Mesenchymal stem cell (in vitro differentiated cells and primary cell): ENCODE results near the gene RBKS.

Experiments used
- DNase-seq: peaks from one replicate; pipeline ENCODE4 v3.0.0-alpha.2; 2013
- H2AFZ ChIP-seq: one replicate; pipeline ENCODE4 v1.6.1; 2013; ENCODE audit warnings: low read depth, mild to moderate bottlenecking, control low read depth, inconsistent platforms, low read length, moderate library complexity
- H2AK5ac ChIP-seq: 2 replicates; pipeline ENCODE4 v1.6.1; 2013; ENCODE audit warnings: low read length, moderate library complexity, mild to moderate bottlenecking, inconsistent platforms; ENCODE audit not compliant: severe bottlenecking
- H2BK120ac ChIP-seq: one replicate; pipeline ENCODE4 v1.6.1; 2013; ENCODE audit warnings: low read depth, mild to moderate bottlenecking, inconsistent platforms, low read length, moderate library complexity
- H2BK12ac ChIP-seq, 2 experiments: one replicate each; pipeline ENCODE4 v1.6.1; 2013; ENCODE audit warnings: inconsistent platforms in 2 of 2, low read length in 2 of 2, mild to moderate bottlenecking in 2 of 2, moderate library complexity in 2 of 2, control low read depth in 1 of 2
- H2BK15ac ChIP-seq: one replicate; pipeline ENCODE4 v1.6.1; 2013; ENCODE audit warnings: mild to moderate bottlenecking, low read depth, inconsistent platforms; ENCODE audit not compliant: poor library complexity, severe bottlenecking
- H2BK5ac ChIP-seq: 2 replicates; pipeline ENCODE4 v1.6.1; 2013; ENCODE audit warnings: low read depth, mild to moderate bottlenecking, low read length, control low read depth, inconsistent platforms; ENCODE audit not compliant: poor library complexity, severe bottlenecking
- H3K14ac ChIP-seq, 2 experiments: one replicate each; pipeline ENCODE4 v1.6.1; 2013; ENCODE audit warnings: inconsistent platforms in 2 of 2, low read length in 2 of 2, control low read depth in 1 of 2, mild to moderate bottlenecking in 1 of 2, moderate library complexity in 1 of 2
- H3K18ac ChIP-seq, 2 experiments: one replicate each; pipeline ENCODE4 v1.6.1; 2013; ENCODE audit warnings: inconsistent platforms in 2 of 2, low read length in 2 of 2, control low read depth in 1 of 2, low read depth in 1 of 2, mild to moderate bottlenecking in 1 of 2
- H3K23ac ChIP-seq, 2 experiments: one replicate each; pipeline ENCODE4 v1.6.1; 2013; ENCODE audit warnings: inconsistent platforms in 2 of 2, low read length in 2 of 2, mild to moderate bottlenecking in 2 of 2, moderate library complexity in 2 of 2, control low read depth in 1 of 2
- H3K27ac ChIP-seq: 2 replicates; pipeline ENCODE4 v1.5.1; 2013; ENCODE audit warnings: mild to moderate bottlenecking, moderate library complexity, low read length, control low read depth, inconsistent platforms; ENCODE audit not compliant: poor library complexity, severe bottlenecking
- H3K27me3 ChIP-seq, 2 experiments: 2 replicates each; pipeline versions ENCODE4 v1.6.1 to v1.7.0; 2013; ENCODE audit warnings: low read length in 2 of 2, mild to moderate bottlenecking in 2 of 2, moderate library complexity in 2 of 2, control low read depth in 1 of 2, inconsistent platforms in 1 of 2; ENCODE audit not compliant: control insufficient read depth in 1 of 2, insufficient read depth in 1 of 2
- H3K36me3 ChIP-seq, 2 experiments: 2 replicates each; pipeline versions ENCODE4 v1.6.1 to v1.7.0; 2013; ENCODE audit warnings: low read length in 2 of 2, control low read depth in 1 of 2, inconsistent platforms in 1 of 2, low read depth in 1 of 2, mild to moderate bottlenecking in 1 of 2; ENCODE audit not compliant: insufficient read depth in 2 of 2, control insufficient read depth in 1 of 2
- H3K4ac ChIP-seq, 2 experiments: one replicate each; pipeline ENCODE4 v1.6.1; 2013; ENCODE audit warnings: inconsistent platforms in 2 of 2, low read length in 2 of 2, mild to moderate bottlenecking in 2 of 2, moderate library complexity in 2 of 2, control low read depth in 1 of 2, low read depth in 1 of 2
- H3K4me1 ChIP-seq: 2 replicates; pipeline ENCODE4 v1.6.1; 2013; ENCODE audit warnings: low read depth, low read length, control low read depth; ENCODE audit not compliant: control insufficient read depth, insufficient read depth
- H3K4me2 ChIP-seq: 2 replicates; pipeline ENCODE4 v1.6.1; 2013; ENCODE audit warnings: low read length, mild to moderate bottlenecking, inconsistent platforms; ENCODE audit not compliant: poor library complexity, severe bottlenecking
- H3K4me3 ChIP-seq, 2 experiments: 2 replicates each; pipeline versions ENCODE4 v1.5.1 to v1.7.0; 2013; ENCODE audit warnings: low read length in 2 of 2, mild to moderate bottlenecking in 2 of 2, control low read depth in 1 of 2, low read depth in 1 of 2; ENCODE audit not compliant: insufficient read depth in 1 of 2
- H3K79me1 ChIP-seq: replicated peaks from 2 replicates; pipeline ENCODE4 v1.6.1; 2013; ENCODE audit warnings: mild to moderate bottlenecking, control low read depth, low read length, inconsistent platforms; ENCODE audit not compliant: poor library complexity, severe bottlenecking
- H3K9ac ChIP-seq: 2 replicates; pipeline ENCODE4 v1.7.0; 2013; ENCODE audit warnings: mild to moderate bottlenecking, low read length, moderate library complexity
- H3K9me3 ChIP-seq: 2 replicates; pipeline ENCODE4 v1.7.0; 2013; ENCODE audit warnings: mild to moderate bottlenecking, low read length; ENCODE audit not compliant: control insufficient read depth
- H4K8ac ChIP-seq: one replicate; pipeline ENCODE4 v1.6.1; 2013; ENCODE audit warnings: inconsistent platforms, mild to moderate bottlenecking, low read length, moderate library complexity
- H4K91ac ChIP-seq: one replicate; pipeline ENCODE4 v1.6.1; 2013; ENCODE audit warnings: mild to moderate bottlenecking, low read length, inconsistent platforms
- WGBS: methylation state at CpG from one replicate; pipeline ENCODE4 v1.1.7; 2013; ENCODE audit warnings: mixed read lengths; 5-methylcytosine and 5-hydroxymethylcytosine counted together

RBKS gene

GRCh38 chr2:27911458-27912210, 21.4 kb upstream of the RBKS start:
- no peak overlapping the region for H2BK5ac ChIP-seq
- no peak overlapping the region for H2BK120ac ChIP-seq
- no peak for DNase-seq
- H2AFZ ChIP-seq = no peak overlapping the region
- no peak overlapping the region for H4K91ac ChIP-seq
- H3K14ac ChIP-seq = no peak overlapping the region
- no peak overlapping the region for H4K8ac ChIP-seq
- no peak overlapping the region for H3K27ac ChIP-seq
- peaks cover 11% of the 10 kb centered on the region for H3K79me1 ChIP-seq
- H3K4me3 ChIP-seq = no peak overlapping the region
- no peaks in the 10 kb centered on the region for H3K27me3 ChIP-seq
- no peak overlapping the region for H3K18ac ChIP-seq
- H3K4ac ChIP-seq = no peak overlapping the region
- no peak overlapping the region for H2BK12ac ChIP-seq
- H3K4me2 ChIP-seq = no peak overlapping the region
- H3K36me3 ChIP-seq = peaks cover 3% of the 10 kb centered on the region in 2 experiments
- H3K23ac ChIP-seq = no peak overlapping the region
- no peak overlapping the region for H2AK5ac ChIP-seq
- no peaks in the 10 kb centered on the region for H3K4me1 ChIP-seq
- H2BK15ac ChIP-seq = no peak overlapping the region
- no peak overlapping the region for H3K9ac ChIP-seq
- no peaks in the 10 kb centered on the region for H3K9me3 ChIP-seq
- WGBS = 97% methylated on average over 2 of the region's 2 CpGs

GRCh38 chr2:27909901-27910300, 19.7 kb upstream of the RBKS start:
- no peak overlapping the region for H2BK5ac ChIP-seq
- no peaks in the 10 kb centered on the region for H3K27me3 ChIP-seq
- no peaks in the 10 kb centered on the region for H3K4me1 ChIP-seq
- no peak overlapping the region for H3K4me2 ChIP-seq
- no peak overlapping the region for H3K23ac ChIP-seq
- no peaks in the 10 kb centered on the region for H3K9me3 ChIP-seq
- peaks cover 3 to 9% of the 10 kb centered on the region in 2 experiments for H3K36me3 ChIP-seq
- H2BK15ac ChIP-seq = no peak overlapping the region
- H3K27ac ChIP-seq = no peak overlapping the region
- no peak overlapping the region for H2AFZ ChIP-seq
- no peak overlapping the region for H3K4ac ChIP-seq
- H3K14ac ChIP-seq = no peak overlapping the region
- H4K8ac ChIP-seq = no peak overlapping the region
- no peak overlapping the region for H3K4me3 ChIP-seq
- H3K18ac ChIP-seq = no peak overlapping the region
- no peak for DNase-seq
- H4K91ac ChIP-seq = no peak overlapping the region
- no peak overlapping the region for H2BK12ac ChIP-seq
- no peak overlapping the region for H2AK5ac ChIP-seq
- peaks cover 15% of the 10 kb centered on the region for H3K79me1 ChIP-seq
- no peak overlapping the region for H3K9ac ChIP-seq
- no peak overlapping the region for H2BK120ac ChIP-seq
- WGBS = no CpG with 5 or more reads among the region's 2 CpGs

- H3K79me1 ChIP-seq = peaks cover 17% of the 10 kb centered on the region
- no peak overlapping the region for H2AK5ac ChIP-seq
- no peak overlapping the region for H3K18ac ChIP-seq
- H4K91ac ChIP-seq = no peak overlapping the region
- no peak overlapping the region for H2AFZ ChIP-seq
- H2BK5ac ChIP-seq = no peak overlapping the region
- H3K9ac ChIP-seq = no peak overlapping the region
- H4K8ac ChIP-seq = no peak overlapping the region
- no peaks in the 10 kb centered on the region for H3K4me1 ChIP-seq
- no peak overlapping the region for H2BK12ac ChIP-seq
- H3K4me2 ChIP-seq = no peak overlapping the region
- H3K4ac ChIP-seq = no peak overlapping the region
- H3K23ac ChIP-seq = no peak overlapping the region
- H3K36me3 ChIP-seq = peaks cover 3 to 9% of the 10 kb centered on the region in 2 experiments
- 100% methylated on average over 1 of the region's 3 CpGs for WGBS
- DNase-seq = no peak
- no peak overlapping the region for H3K4me3 ChIP-seq
- no peak overlapping the region for H2BK120ac ChIP-seq
- no peak overlapping the region for H3K14ac ChIP-seq
- no peak overlapping the region for H3K27ac ChIP-seq
- H3K27me3 ChIP-seq = no peaks in the 10 kb centered on the region
- no peak overlapping the region for H2BK15ac ChIP-seq
- no peaks in the 10 kb centered on the region for H3K9me3 ChIP-seq
Observed at GRCh38 chr2:27907547-27907946, 17.4 kb upstream of the RBKS start.

- 96% methylated on average over 1 of the region's 1 CpG for WGBS
- no peaks in the 10 kb centered on the region for H3K4me1 ChIP-seq
- no peak for DNase-seq
Observed at GRCh38 chr2:27906074-27906473, 15.9 kb upstream of the RBKS start.

More at GRCh38 chr2:27906074-27906473, 15.9 kb upstream of the RBKS start:
- Histone ChIP-seq H3K4me3 (no peak overlapping the region), H3K9me3 (no peaks in the 10 kb centered on the region), H3K14ac (no peak overlapping the region), H3K4me2 (no peak overlapping the region), H4K91ac (no peak overlapping the region), H2BK120ac (no peak overlapping the region), H3K27ac (no peak overlapping the region), H3K9ac (no peak overlapping the region), H4K8ac (no peak overlapping the region), H3K36me3 (peaks cover 3 to 9% of the 10 kb centered on the region in 2 experiments), H2AK5ac (peak overlapping the region; percentile 53), H2AFZ (no peak overlapping the region), H3K27me3 (no peaks in the 10 kb centered on the region), H2BK15ac (no peak overlapping the region), H2BK5ac (no peak overlapping the region), H3K79me1 (peaks cover 19% of the 10 kb centered on the region), H3K23ac (no peak overlapping the region), H3K4ac (no peak overlapping the region), H3K18ac (no peak overlapping the region), H2BK12ac (no peak overlapping the region)
